22Rv1 (cell line): ENCODE measurements around the gene NPAS2.

Experiments used
- CTCF ChIP-seq: fragments of 450-650 bp; IDR thresholded peaks from 2 replicates; pipeline ENCODE4 v1.5.1; 2017; ENCODE audit warnings: mild to moderate bottlenecking
- ZFX ChIP-seq: fragments of 450-650 bp; IDR thresholded peaks from 2 replicates; pipeline ENCODE4 v1.6.1; 2017; ENCODE audit warnings: antibody characterized with exemption, borderline replicate concordance

- no peak for TF ChIP-seq CTCF
- TF ChIP-seq ZFX = no peak
These were observed 13.4 kb upstream of the NPAS2 start for GRCh38 chr2:100806550-100806949.
